Mucosa of gallbladder (tissue), 1 donor: Measurements from ENCODE around the gene CALML4. TPM values are rescaled to one million over a fixed set of nuclear protein-coding genes. Genes with fewer than 3 reads are reported as not detected.

Experiments
- DNase-seq: peaks from one replicate; pipeline ENCODE4 v3.0.0-alpha.2; 2020; ENCODE audit warnings: low spot score
- total RNA-seq: library from RNA; stranded (reverse); gene quantifications from one replicate; pipeline ENCODE4 v1.2.1, GENCODE V29; 2021
- donor health status: DM: no; HTN: no; CAD: no.

The CALML4 gene
- total RNA-seq, 1 donor from 2014 or later = 49.2 TPM

DNA sequence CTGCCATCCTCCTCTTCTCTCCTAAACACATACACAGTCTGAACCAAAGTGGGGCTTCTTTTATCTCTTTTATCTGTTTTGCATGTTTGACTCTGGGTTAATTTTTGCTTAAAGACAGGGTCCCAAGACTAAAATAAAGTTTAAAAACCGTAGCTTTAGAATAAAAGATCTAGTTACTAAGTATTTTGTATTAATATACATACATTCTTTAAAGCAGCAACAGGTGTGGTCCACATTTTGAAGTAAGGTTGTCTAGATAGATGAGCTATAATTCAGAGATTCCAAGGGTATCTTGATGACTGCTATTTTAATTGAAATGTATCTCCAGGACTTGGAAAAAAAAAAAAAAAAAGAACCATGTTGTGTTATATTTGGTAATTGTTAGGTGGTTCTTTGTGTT is 61.3 kb downstream of the CALML4 start:
- no peak for DNase-seq

DNA sequence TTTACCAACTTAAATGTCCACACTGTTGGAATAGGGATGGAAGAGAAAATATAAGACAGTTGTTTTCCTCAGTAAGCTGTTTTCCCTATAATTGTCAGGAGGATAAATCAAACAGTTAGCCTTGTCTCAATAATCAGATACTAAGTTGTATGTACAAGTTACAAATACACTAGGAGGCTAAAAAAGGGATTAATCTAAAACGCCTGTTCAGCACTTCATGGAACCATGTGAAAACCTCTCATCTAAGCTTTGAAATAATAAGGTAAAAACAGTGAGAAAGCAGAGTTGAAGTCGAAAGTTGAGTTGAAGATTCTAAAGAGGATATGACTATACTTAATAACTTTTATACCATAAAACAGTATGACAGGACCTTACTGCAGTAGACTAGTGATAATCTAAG is 62.0 kb downstream of the CALML4 start:
- DNase-seq = no peak

Other genes starting within 250 kb of the CALML4 start
- gene PIAS1, start 151.0 kb downstream of the CALML4 start, total RNA-seq = 54.5 TPM
- 25.7 TPM for gene CLN6, start 24.4 kb upstream of the CALML4 start, total RNA-seq
- gene FEM1B, start 72.4 kb upstream of the CALML4 start, total RNA-seq = 51.7 TPM
- 2.6 TPM for gene ITGA11, start 226.8 kb upstream of the CALML4 start, total RNA-seq